Osteocyte (in vitro differentiated cells): ENCODE measurements around the gene GLRX5. TPM values are rescaled to one million over a fixed set of nuclear protein-coding genes. Genes with fewer than 3 reads are reported as not detected.
A peak's percentile ranks its signal among the peaks of the same experiment; 100 is the strongest.

Source experiments
- DNase-seq: peaks from one replicate; pipeline ENCODE4 v3.0.0; 2021; ENCODE audit warnings: mixed read lengths; ENCODE audit not compliant: unreplicated experiment; ENCODE audit errors: extremely low spot score
- H3K27ac Mint-ChIP-seq: one replicate; pipeline ENCODE4 v1.8.0; 2021; ENCODE audit warnings: mild to moderate bottlenecking, mixed read lengths; ENCODE audit not compliant: unreplicated experiment
- H3K27me3 Mint-ChIP-seq: one replicate; pipeline ENCODE4 v1.8.0; 2021; ENCODE audit warnings: mixed read lengths; ENCODE audit not compliant: unreplicated experiment
- H3K36me3 Mint-ChIP-seq: one replicate; pipeline ENCODE4 v1.8.0; 2021; ENCODE audit warnings: mixed read lengths; ENCODE audit not compliant: unreplicated experiment
- H3K4me1 Mint-ChIP-seq: one replicate; pipeline ENCODE4 v1.8.0; 2021; ENCODE audit warnings: mixed read lengths; ENCODE audit not compliant: unreplicated experiment
- H3K4me3 Mint-ChIP-seq: one replicate; pipeline ENCODE4 v1.8.0; 2021; ENCODE audit warnings: mild to moderate bottlenecking, moderate library complexity, mixed read lengths; ENCODE audit not compliant: unreplicated experiment
- H3K9me3 Mint-ChIP-seq: one replicate; pipeline ENCODE4 v1.8.0; 2021; ENCODE audit warnings: mixed read lengths; ENCODE audit not compliant: unreplicated experiment
- CTCF ChIP-seq: fragments of 200-600 bp; sonication (generic); IDR thresholded peaks from 2 replicates; pipeline ENCODE4 v1.5.0; 2021; ENCODE audit warnings: antibody characterized with exemption, mild to moderate bottlenecking, moderate library complexity
- long read RNA-seq: library from polyadenylated mRNA; unstranded; transcript quantifications from one replicate; pipeline ENCODE4 v2.0.0, GENCODE V29; 2021
- total RNA-seq: library from RNA; stranded (reverse); gene quantifications from 2 replicates; pipeline ENCODE4 v1.2.1, GENCODE V29; 2021

The GLRX5 gene
- 53.1 and 55.1 TPM in 2 replicates for total RNA-seq
- long read RNA-seq, partial matches to known transcripts, result 0 of 6 reads
- long read RNA-seq, other reads (novel, unspliced or antisense), result 3 of 6 reads

GRCh38 chr14:95534299-95535225 is at the start of gene GLRX5:
GLRX5 (plus strand) TSS chr14:95535050; CDS start chr14:95535090, 40 bp downstream.
- DNase-seq, result peak; percentile 99
- H3K27me3 Mint-ChIP-seq, result no peaks in the 10 kb centered on the region
- H3K36me3 Mint-ChIP-seq, result peaks cover 3% of the 10 kb centered on the region
- H3K9me3 Mint-ChIP-seq, result no peaks in the 10 kb centered on the region
- H3K4me1 Mint-ChIP-seq, result peaks cover 78% of the 10 kb centered on the region
- H3K27ac Mint-ChIP-seq, result peak within 1 kb of the TSS; percentile 93
- TF ChIP-seq CTCF, result no peak
- H3K4me3 Mint-ChIP-seq, result peak within 1 kb of the TSS; percentile 97

GRCh38 chr14:95485222-95485819 is 49.5 kb upstream of the GLRX5 start:
- peaks cover 19% of the 10 kb centered on the region for H3K36me3 Mint-ChIP-seq
- H3K4me1 Mint-ChIP-seq, result peaks cover 98% of the 10 kb centered on the region
- no peak for DNase-seq
- no peaks in the 10 kb centered on the region for H3K9me3 Mint-ChIP-seq
- peak overlapping the region; percentile 98 for H3K27ac Mint-ChIP-seq
- no peak for TF ChIP-seq CTCF
- no peaks in the 10 kb centered on the region for H3K27me3 Mint-ChIP-seq
- H3K4me3 Mint-ChIP-seq, result no peak overlapping the region

- peaks cover 93% of the 10 kb centered on the region for H3K4me1 Mint-ChIP-seq
- no peak for TF ChIP-seq CTCF
- no peak overlapping the region for H3K4me3 Mint-ChIP-seq
- no peaks in the 10 kb centered on the region for H3K27me3 Mint-ChIP-seq
- no peak for DNase-seq
- peaks cover 6% of the 10 kb centered on the region for H3K9me3 Mint-ChIP-seq
- peak overlapping the region; percentile 39 for H3K27ac Mint-ChIP-seq
- H3K36me3 Mint-ChIP-seq, result peaks cover 29% of the 10 kb centered on the region
Observed at GRCh38 chr14:95486875-95487668, 47.8 kb upstream of the GLRX5 start.

- peaks cover 6% of the 10 kb centered on the region for H3K9me3 Mint-ChIP-seq
- peaks cover 90% of the 10 kb centered on the region for H3K4me1 Mint-ChIP-seq
- DNase-seq, result no peak
- no peaks in the 10 kb centered on the region for H3K27me3 Mint-ChIP-seq
- TF ChIP-seq CTCF, result no peak
- no peak overlapping the region for H3K4me3 Mint-ChIP-seq
- H3K27ac Mint-ChIP-seq, result peak overlapping the region; percentile 39
- H3K36me3 Mint-ChIP-seq, result peaks cover 35% of the 10 kb centered on the region
Observed at GRCh38 chr14:95487669-95488084, 47.2 kb upstream of the GLRX5 start.
